DOHH2 (cell line): ENCODE measurements around the gene CIAO2B.

Experiments
- H3F3A ChIP-seq: fragments of 200-600 bp; sonication (generic), shearing (Covaris generic); 2 replicates; pipeline ENCODE4 v1.6.0; 2016; ENCODE audit warnings: antibody characterized with exemption, mild to moderate bottlenecking; ENCODE audit not compliant: control insufficient read depth, insufficient read depth
- H3K27ac ChIP-seq: fragments of 200-600 bp; sonication (generic); 2 replicates; pipeline ENCODE4 v1.5.1; 2014; ENCODE audit warnings: low read depth, mild to moderate bottlenecking, low read length, moderate library complexity
- H3K27me3 ChIP-seq: fragments of 200-600 bp; sonication (generic); 2 replicates; pipeline ENCODE4 v1.6.1; 2014; ENCODE audit warnings: mild to moderate bottlenecking, low read length, mixed read lengths; ENCODE audit not compliant: control insufficient read depth
- H3K36me3 ChIP-seq: fragments of 200-600 bp; sonication (generic); 2 replicates; pipeline ENCODE4 v1.6.1; 2014; ENCODE audit warnings: mild to moderate bottlenecking, low read length, moderate library complexity, mixed read lengths; ENCODE audit not compliant: control insufficient read depth
- H3K4me1 ChIP-seq: fragments of 200-600 bp; sonication (generic); 2 replicates; pipeline ENCODE4 v1.6.1; 2014; ENCODE audit warnings: mild to moderate bottlenecking, low read length, mixed read lengths; ENCODE audit not compliant: control insufficient read depth
- H3K4me2 ChIP-seq: fragments of 200-600 bp; sonication (generic); 2 replicates; pipeline ENCODE4 v1.6.0; 2014; ENCODE audit warnings: mild to moderate bottlenecking, low read length, moderate library complexity
- H3K4me3 ChIP-seq: fragments of 200-600 bp; sonication (generic); 2 replicates; pipeline ENCODE4 v1.5.1; 2014; ENCODE audit warnings: mild to moderate bottlenecking, low read length, mixed read lengths
- H3K79me2 ChIP-seq: fragments of 200-600 bp; sonication (generic); 2 replicates; pipeline ENCODE4 v1.6.1; 2014; ENCODE audit warnings: mild to moderate bottlenecking, low read length, mixed read lengths; ENCODE audit not compliant: control insufficient read depth
- H3K9me2 ChIP-seq: fragments of 200-600 bp; sonication (generic); replicated peaks from 2 replicates; pipeline ENCODE4 v1.6.1; 2014; ENCODE audit warnings: mild to moderate bottlenecking, low read length, mixed read lengths; ENCODE audit not compliant: control insufficient read depth
- H3K9me3 ChIP-seq: fragments of 200-600 bp; sonication (generic); 2 replicates; pipeline ENCODE4 v1.6.1; 2014; ENCODE audit warnings: antibody characterized with exemption, low read length, mixed read lengths; ENCODE audit not compliant: control insufficient read depth, insufficient read depth
- H4K20me1 ChIP-seq: fragments of 200-600 bp; sonication (generic); 2 replicates; pipeline ENCODE4 v1.6.0; 2014; ENCODE audit warnings: low read depth, mild to moderate bottlenecking, antibody characterized with exemption, low read length, moderate library complexity; ENCODE audit not compliant: control insufficient read depth, insufficient read depth
- EZH2phosphoT487 ChIP-seq: fragments of 200-600 bp; sonication (generic); IDR thresholded peaks from 2 replicates; pipeline ENCODE4 v1.6.1; 2017; ENCODE audit warnings: borderline replicate concordance, mild to moderate bottlenecking, antibody characterized with exemption, low read length, moderate library complexity, mixed read lengths
- TF ChIP-seq, protein P1 (sequence below): fragments of 200-600 bp; sonication (generic); IDR thresholded peaks from one replicate; pipeline ENCODE4 v1.5.1; 2014; ENCODE audit warnings: antibody characterized with exemption, mild to moderate bottlenecking, low read depth, low read length; ENCODE audit not compliant: poor library complexity, severe bottlenecking

Gene CIAO2B

DNA sequence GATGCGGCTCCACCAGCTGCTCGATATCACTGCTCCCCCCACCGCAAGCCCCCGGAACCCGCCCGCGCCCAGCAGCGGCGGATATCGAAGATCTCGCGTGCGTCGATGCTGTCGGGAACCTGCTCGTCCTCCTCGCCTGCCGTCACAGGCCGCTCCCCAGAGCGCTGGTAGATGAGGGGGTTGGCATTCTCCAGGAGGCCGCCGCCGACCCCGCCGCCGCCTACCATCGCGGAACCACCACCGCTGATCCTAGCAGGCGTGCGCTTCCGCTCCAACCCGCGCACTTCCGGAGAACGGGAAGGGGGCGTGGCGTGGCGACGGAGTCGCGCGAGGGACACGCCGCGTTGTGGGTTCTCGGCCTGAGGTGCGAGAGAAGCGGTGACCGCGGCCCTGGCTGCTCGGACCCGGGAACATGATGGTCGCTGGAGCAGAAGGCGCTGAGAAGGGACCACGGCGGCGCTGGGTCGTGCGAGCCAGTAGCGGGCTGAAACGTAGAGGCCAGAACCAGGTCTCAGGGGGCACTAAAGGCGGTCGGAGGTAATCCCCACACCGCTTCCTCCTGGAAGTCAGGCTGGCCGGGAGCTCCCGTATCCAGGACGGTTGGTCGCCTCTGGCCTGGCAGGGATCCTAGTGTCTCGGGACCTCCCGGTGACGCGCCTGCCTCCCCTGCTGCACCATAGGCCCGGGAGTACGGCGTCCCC is at the start of gene CIAO2B:
TSS of gene CIAO2B (minus strand) at position 265 of the 701 bp plus-strand sequence. CDS start at position 227, 38 bp downstream.
- peak within 1 kb of the TSS; percentile 38 for H3K27ac ChIP-seq
- H3K9me3 ChIP-seq, result no peaks in the 10 kb centered on the region
- peaks cover 40% of the 10 kb centered on the region for H3K79me2 ChIP-seq
- peak within 1 kb of the TSS; percentile 84 for H3K4me3 ChIP-seq
- TF ChIP-seq, protein P1, sequence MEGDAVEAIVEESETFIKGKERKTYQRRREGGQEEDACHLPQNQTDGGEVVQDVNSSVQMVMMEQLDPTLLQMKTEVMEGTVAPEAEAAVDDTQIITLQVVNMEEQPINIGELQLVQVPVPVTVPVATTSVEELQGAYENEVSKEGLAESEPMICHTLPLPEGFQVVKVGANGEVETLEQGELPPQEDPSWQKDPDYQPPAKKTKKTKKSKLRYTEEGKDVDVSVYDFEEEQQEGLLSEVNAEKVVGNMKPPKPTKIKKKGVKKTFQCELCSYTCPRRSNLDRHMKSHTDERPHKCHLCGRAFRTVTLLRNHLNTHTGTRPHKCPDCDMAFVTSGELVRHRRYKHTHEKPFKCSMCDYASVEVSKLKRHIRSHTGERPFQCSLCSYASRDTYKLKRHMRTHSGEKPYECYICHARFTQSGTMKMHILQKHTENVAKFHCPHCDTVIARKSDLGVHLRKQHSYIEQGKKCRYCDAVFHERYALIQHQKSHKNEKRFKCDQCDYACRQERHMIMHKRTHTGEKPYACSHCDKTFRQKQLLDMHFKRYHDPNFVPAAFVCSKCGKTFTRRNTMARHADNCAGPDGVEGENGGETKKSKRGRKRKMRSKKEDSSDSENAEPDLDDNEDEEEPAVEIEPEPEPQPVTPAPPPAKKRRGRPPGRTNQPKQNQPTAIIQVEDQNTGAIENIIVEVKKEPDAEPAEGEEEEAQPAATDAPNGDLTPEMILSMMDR, result no peak
- TF ChIP-seq EZH2phosphoT487, result no peak
- no peaks in the 10 kb centered on the region for H3K27me3 ChIP-seq
- H3K4me1 ChIP-seq, result peaks cover 22% of the 10 kb centered on the region
- H4K20me1 ChIP-seq, result peaks cover 5% of the 10 kb centered on the region; the same call in 1 of the 2 replicates
- peaks cover 22% of the 10 kb centered on the region for H3K36me3 ChIP-seq
- H3K9me2 ChIP-seq, result no peaks in the 10 kb centered on the region
- H3F3A ChIP-seq, result 0 out of 2 replicates have a peak, but pooled peaks cover 3% of the 10 kb centered on the region
- H3K4me2 ChIP-seq, result peak within 1 kb of the TSS; percentile 94

DNA sequence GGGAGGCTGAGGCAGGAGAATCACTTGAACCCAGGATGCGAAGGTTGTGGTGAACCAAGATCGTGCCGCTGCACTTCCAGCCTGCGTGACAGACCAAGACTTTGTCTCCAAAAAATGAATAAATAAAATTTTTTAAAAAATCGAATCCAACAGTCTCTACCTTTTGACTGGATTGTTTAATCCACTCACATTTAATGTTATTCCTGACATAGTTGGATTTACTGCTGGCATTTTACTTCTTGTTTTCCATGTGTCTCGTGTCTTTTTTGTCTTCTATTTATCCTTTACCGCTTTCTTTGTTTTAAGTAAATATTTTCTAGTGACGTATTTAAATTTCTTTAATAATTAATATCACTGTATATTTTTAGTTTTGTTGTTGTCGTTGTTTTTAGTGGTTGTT is 48.8 kb upstream of the CIAO2B start:
- Histone ChIP-seq H3K27me3 (no peaks in the 10 kb centered on the region), H3K79me2 (no peaks in the 10 kb centered on the region), H3K4me3 (no peak overlapping the region), H3K27ac (no peak overlapping the region), H3K4me2 (no peak overlapping the region), H3K9me3 (no peaks in the 10 kb centered on the region), H3K36me3 (no peaks in the 10 kb centered on the region), H3K9me2 (no peaks in the 10 kb centered on the region), H3F3A (0 out of 2 replicates have a peak, but pooled peaks cover 2% of the 10 kb centered on the region), H4K20me1 (no peaks in the 10 kb centered on the region), H3K4me1 (no peaks in the 10 kb centered on the region)
- TF ChIP-seq EZH2phosphoT487, result no peak
- TF ChIP-seq, protein P1, result no peak

DNA sequence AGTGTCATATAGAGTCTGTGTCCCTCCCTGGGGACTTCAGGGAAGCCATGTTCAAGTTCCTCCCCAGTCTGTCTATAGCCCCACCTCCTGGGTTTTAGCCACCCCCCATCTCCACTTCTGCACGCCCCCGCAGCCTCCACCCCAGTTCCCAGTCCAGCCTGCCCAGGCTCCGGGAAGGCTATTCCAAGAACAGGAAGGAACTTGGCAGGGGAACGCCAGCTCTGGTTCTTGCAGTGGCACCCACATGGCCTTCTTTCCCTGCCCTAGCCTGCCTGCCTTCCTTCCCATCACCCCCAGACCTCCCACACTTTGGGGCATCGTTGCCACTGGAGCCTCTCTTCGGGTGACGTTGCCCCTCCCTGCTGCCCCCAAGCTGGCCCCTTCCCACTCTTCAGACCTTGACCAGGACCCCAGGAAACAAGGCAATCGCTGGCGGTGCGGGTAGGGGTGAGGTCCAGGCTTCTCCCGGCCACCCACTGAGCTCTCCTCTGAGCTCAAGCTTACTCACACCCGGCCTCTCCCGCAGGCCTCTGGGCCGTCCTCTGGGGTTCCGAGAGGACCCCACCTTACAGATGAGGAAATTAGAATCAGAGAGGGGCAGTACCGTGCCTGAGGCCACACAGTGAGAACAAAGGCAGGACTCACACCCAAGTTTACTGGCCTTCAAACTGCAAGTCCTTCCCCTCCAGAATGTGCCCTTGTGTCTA is 45.0 kb upstream of the CIAO2B start:
- no peak for TF ChIP-seq EZH2phosphoT487
- TF ChIP-seq, protein P1, result no peak
- no peaks in the 10 kb centered on the region for H3K36me3 ChIP-seq
- H3K9me3 ChIP-seq, result no peaks in the 10 kb centered on the region
- no peak overlapping the region for H3K27ac ChIP-seq
- no peaks in the 10 kb centered on the region for H3K27me3 ChIP-seq
- no peaks in the 10 kb centered on the region for H4K20me1 ChIP-seq
- H3F3A ChIP-seq, result 0 out of 2 replicates have a peak, but pooled peaks cover 2% of the 10 kb centered on the region
- no peak overlapping the region for H3K4me3 ChIP-seq
- no peaks in the 10 kb centered on the region for H3K9me2 ChIP-seq
- no peaks in the 10 kb centered on the region for H3K79me2 ChIP-seq
- H3K4me1 ChIP-seq, result no peaks in the 10 kb centered on the region
- no peak overlapping the region for H3K4me2 ChIP-seq
